AG10803 (cell line): ENCODE data around the gene TACR2.

Experiments
- DNase-seq: peaks from one replicate; pipeline ENCODE4 v3.0.0; 2010; ENCODE audit warnings: low read depth
- H3K4me3 ChIP-seq: 2 replicates; pipeline ENCODE4 v1.5.1; 2011; ENCODE audit warnings: mild to moderate bottlenecking, low read length, control low read depth
- TF ChIP-seq, protein P1 (sequence below): conservative IDR thresholded peaks from 2 replicates; pipeline ENCODE4 v1.5.1; 2011; ENCODE audit warnings: mild to moderate bottlenecking, low read length, control low read depth, inconsistent platforms

TACR2 gene

DNA sequence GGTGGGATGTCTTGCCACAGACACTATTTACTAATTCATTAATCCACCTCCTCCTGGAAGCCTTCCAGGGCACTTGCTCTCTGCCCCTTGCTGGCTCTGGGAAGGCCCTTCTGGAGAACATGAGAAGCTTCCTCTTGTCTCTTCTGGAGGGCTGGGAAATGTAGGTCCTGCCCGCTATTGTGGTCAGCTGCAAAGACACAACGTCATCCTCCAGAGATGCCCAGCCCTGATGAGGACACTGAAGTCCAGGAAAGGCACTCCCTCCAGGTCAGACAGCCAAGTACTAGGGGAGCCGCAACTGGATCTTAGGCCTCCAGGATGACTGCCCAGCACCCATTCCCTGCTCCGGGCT is 9.6 kb upstream of the TACR2 start:
- TF ChIP-seq, protein P1, sequence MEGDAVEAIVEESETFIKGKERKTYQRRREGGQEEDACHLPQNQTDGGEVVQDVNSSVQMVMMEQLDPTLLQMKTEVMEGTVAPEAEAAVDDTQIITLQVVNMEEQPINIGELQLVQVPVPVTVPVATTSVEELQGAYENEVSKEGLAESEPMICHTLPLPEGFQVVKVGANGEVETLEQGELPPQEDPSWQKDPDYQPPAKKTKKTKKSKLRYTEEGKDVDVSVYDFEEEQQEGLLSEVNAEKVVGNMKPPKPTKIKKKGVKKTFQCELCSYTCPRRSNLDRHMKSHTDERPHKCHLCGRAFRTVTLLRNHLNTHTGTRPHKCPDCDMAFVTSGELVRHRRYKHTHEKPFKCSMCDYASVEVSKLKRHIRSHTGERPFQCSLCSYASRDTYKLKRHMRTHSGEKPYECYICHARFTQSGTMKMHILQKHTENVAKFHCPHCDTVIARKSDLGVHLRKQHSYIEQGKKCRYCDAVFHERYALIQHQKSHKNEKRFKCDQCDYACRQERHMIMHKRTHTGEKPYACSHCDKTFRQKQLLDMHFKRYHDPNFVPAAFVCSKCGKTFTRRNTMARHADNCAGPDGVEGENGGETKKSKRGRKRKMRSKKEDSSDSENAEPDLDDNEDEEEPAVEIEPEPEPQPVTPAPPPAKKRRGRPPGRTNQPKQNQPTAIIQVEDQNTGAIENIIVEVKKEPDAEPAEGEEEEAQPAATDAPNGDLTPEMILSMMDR: no peak
- no peak for DNase-seq
- no peak overlapping the region for H3K4me3 ChIP-seq

DNA sequence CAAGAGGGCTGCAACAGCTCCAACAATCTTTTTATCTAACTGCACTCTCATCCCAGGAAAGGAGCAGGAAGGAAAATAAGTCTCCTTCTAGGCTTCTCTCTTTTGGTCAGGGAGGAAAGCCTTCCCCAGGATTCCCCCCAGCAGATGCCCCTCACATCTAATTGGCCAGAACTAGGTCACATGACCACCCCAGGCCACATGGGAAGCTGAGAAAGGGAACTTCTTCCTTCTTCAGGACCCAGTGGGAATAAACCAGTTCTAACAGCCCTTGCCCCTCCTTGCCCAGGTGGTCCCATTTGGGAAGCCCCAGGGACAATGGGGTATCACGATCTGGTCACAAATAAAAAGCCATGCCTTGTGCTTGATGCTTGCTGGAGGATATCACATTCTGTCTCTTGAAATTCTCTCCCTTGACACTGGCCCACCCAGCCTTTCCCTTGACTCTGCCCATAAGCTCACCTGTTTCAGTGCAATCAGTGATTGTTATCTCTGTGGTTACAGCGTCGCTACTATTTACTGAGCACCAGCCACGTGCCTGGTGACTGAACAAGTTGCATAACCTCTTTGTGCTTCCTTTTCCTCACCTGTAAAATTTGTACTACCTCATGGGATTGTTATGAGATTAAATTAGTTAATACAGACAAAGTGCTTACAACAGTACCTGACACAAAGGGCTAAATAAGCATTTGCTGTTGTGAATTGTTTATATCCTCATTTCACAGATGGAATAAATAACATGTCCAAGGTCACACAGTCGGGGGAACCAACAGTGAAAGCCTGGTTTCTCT is 9.0 kb upstream of the TACR2 start:
- no peak overlapping the region for H3K4me3 ChIP-seq
- DNase-seq: no peak

GRCh38 chr10:69425041-69425440 is 8.3 kb upstream of the TACR2 start:
- no peak overlapping the region for H3K4me3 ChIP-seq
- DNase-seq: no peak
- TF ChIP-seq, protein P1: no peak

More for the DNA sequence above, 9.0 kb upstream of the TACR2 start:
- TF ChIP-seq, protein P1: no peak

- no peak for DNase-seq
- TF ChIP-seq, protein P1: no peak
- H3K4me3 ChIP-seq: no peak overlapping the region
Measured at GRCh38 chr10:69422676-69423075, 6.0 kb upstream of the TACR2 start.

DNA sequence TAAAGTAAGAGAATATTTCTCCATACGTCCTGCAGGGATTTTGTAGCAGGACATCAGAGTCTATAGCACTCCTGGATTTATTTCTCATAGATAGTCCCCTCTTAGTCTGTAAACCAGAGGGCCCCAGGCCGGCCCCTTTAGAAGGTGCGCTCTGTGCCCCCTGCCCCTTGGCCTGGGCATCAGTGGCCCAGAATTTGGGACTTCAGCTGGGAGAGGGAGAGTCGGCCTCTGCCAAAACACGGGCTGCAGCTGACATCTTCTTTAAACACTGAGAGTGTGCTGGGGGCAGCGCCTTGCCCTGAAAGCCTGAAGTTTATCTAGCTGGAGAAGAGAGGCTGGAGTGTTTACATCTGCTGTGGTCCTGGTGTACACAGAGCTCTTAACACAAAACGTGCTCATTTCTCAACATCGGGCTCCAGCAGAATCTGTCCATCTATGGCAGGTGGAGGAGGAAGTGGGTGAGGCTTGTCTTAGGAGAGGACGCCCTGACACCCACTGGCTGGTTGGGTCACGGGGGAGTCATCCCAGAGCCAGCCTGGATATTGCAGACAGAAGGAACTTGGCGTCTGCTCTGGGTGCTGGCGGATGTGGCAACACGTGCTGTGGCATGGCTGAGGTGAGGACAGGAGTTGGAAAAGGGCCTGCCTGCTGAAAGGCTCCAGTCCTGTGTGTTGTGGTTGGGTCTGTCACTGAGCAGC is 5.0 kb upstream of the TACR2 start:
- H3K4me3 ChIP-seq: no peak overlapping the region
- TF ChIP-seq, protein P1: no peak
- no peak for DNase-seq

- no peak overlapping the region for H3K4me3 ChIP-seq
- no peak for DNase-seq
- TF ChIP-seq, protein P1: no peak
Measured at GRCh38 chr10:69419744-69420126, 3.0 kb upstream of the TACR2 start.

GRCh38 chr10:69419096-69419743 is 2.5 kb upstream of the TACR2 start:
- TF ChIP-seq, protein P1: no peak
- DNase-seq: no peak
- no peak overlapping the region for H3K4me3 ChIP-seq
